CD4-positive, alpha-beta T cell treated with Interleukin-1 beta for 1 hour (primary cell): Measurements from ENCODE around the gene ELFN1.
"Not testable (repeated sequence)": the region's sequence is repeated elsewhere in the genome, so short reads cannot be mapped to it uniquely, and the experiment has no call there.

Experiments used
- DNase-seq, 2 donors: peaks; one replicate each; pipeline ENCODE4 v3.0.0-alpha.2; 2020 to 2022

Gene ELFN1

DNA sequence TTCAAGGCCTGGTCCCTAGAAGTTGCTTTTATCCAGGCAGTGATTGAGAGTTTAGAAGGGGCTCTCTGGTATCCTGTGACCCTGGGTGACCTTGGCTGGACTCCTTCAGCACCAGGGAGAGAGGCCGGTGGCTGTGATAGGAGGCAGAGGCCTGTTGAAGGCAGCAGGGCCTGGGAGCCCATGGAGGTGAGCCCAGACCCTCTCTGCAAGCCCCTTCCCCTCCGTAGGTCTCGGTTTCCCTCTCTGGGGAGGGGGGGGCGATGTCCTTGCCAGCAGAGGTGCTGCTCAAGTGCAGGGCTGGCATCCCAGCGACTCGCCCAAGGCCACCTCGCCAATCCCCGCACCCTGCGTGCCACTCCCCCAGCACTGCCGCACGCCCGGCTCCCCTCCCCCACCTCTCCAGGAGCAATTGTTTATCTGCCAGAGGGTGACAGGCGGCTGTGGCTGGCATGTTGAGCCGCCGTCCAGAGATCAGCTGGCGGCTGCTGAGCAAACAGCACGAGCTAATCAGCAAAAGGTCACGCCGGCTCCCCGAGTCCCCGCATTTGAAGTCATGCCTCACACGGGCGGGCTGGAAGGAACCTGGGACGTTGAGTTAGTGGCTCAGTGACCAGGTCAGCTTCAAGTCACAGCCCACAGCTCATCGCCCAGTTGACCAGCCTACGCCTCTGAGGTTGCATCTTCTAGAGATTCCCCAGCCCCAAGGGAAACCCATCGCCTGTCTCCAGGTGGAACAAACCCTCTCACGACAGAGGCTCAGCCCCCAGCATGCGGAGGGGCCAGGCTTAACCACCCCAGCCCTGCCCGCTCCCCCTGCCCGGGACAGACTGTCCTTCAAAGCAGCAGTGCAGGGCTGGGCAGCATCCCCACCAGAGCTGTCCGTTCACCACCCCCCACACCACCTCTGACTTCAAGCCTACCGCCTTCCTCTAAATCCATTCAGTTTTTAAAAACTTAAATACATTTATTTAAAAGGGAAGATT is 43.7 kb downstream of the ELFN1 start:
- no peak for DNase-seq

DNA sequence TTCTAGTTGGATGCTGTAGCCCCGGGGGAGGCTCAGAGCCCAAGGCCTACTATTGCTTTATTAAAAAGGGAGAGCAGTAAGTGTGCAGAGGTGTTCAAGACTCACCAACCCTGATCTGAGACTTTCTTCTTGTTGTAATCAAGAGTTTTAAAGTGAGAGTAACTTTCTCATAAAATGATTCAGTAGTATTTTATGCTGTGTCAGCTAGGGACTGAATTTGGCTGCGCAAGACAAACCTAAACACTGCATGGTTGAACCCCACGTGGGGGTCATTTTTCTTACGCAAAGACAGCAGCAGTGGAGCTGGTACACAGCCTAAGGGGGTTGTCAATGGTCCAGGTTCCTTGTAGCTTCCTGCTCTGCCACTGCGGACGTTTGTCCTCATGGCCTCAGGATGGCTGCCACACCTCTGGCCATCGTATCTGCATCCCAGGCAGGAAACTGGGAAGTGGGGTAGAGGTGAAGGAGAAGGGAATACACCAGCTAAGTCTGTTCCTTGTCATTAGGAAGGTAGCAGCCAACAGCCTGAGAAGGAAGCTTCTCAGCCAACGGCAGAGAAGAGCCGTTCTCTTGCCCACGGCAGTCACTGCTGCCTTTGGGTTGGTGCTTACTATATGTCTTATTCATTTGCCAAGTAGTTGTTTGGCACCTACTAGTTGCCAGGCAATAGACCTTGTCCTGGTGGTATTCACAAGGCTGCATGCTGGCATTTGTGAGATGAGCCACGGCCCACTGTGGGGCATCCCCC is 44.7 kb downstream of the ELFN1 start:
- no peak for DNase-seq

DNA sequence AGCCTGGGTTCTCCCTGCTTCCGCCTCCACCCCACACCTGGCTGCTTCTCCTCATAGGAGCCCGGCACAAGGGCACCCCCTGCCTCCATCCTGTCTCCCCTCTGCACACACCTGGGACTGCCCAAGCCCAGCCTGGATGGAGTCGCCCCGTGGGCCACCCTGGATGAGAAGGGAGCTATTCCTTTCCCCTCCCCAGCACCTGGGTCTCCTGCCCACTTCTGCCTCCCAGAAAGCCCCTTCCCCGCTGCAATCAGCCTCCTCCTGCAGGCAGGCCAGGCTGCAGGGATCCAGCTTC is 45.2 kb downstream of the ELFN1 start:
- DNase-seq: no peak

GRCh38 chr7:1715671-1716074 is 45.6 kb downstream of the ELFN1 start:
- DNase-seq: no peak

- no peak for DNase-seq
These were observed 46.4 kb downstream of the ELFN1 start for GRCh38 chr7:1716263-1717094.

GRCh38 chr7:1717095-1717483 is 47.0 kb downstream of the ELFN1 start:
- DNase-seq: no peak

DNA sequence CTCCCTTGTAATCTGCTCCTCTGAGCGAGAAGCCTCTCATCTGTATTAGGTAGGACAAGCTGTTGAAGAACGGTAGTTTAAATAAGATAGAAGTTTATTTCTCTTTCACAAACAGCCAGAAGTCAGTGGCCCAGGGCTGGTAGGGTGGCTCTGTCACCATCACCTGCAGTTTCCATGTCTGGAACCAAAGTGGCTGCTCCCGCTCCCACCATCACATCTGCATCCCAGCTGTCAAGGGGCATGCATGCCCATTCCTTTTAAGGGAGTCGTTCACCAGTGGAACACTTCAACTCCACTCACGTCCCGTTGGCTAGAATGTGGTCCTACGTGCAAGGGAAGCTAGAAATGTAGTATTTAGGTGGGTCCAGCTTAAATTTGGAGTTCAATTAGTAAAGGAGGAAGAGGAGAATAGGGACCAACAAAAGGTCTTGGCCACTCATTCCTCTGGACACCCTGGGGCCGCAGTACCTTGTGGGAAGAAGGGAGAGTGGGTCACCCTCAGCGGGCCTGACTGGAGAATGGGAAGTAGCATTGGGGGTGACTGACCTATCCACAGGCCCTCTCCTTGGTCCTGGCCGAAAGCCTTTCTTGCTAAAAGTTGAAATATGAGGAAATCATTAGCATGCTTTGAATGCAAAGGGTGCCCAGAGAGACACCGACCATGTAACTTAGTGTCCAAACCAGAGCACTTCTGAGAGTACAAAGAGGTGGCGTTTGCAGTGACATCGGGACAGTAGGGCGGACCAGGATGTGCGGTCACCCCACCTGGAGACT is 48.0 kb downstream of the ELFN1 start:
- DNase-seq: no peak

- DNase-seq: not testable (repeated sequence)
These were observed 48.8 kb downstream of the ELFN1 start for GRCh38 chr7:1718850-1719249.

GRCh38 chr7:1719256-1719655 is 49.2 kb downstream of the ELFN1 start:
- not testable (repeated sequence) for DNase-seq

GRCh38 chr7:1719913-1720312 is 49.8 kb downstream of the ELFN1 start:
- DNase-seq: no peak

DNA sequence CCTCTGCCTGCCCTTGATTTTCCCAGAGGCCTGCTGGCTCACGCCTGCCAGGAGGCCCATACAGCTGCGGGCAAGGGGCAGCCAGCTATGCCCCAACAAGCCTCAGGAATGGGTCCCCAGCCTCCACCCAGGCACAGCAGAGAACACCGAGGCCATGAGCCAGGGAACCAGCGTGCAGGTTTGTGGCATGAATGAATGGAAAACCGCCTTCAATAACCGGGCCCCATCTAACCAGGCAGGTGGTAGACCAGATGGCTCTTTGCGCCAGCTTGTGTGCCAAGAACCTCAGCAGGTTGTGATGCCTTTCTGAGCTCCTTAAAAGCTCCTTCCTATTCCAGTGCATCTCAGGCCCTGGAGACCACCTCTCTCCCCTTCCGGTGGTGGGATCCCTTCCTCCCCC is 50.2 kb downstream of the ELFN1 start:
- DNase-seq: no peak

GRCh38 chr7:1721047-1721690 is 51.1 kb downstream of the ELFN1 start:
- no peak for DNase-seq

DNA sequence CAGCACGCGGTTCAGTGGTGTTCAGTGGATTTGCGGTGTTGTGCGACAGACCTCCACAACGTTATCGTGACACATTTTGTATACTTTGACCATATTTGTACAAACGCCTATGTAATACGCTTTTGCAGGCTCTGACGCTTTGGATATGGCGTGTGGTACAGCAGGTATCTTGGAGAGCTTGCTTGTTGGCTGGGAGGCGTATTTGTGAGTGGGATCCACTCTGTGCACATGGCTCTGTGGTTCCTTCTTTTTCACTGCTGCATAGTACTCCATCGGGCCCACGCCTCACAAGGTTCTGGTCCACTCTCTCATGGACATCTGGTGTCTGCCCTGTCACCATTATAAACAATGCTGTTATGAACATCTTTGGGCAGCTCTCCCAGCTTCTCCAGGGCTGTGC is 53.2 kb downstream of the ELFN1 start:
- DNase-seq: no peak

GRCh38 chr7:1724118-1724910 is 54.2 kb downstream of the ELFN1 start:
- no peak for DNase-seq

DNA sequence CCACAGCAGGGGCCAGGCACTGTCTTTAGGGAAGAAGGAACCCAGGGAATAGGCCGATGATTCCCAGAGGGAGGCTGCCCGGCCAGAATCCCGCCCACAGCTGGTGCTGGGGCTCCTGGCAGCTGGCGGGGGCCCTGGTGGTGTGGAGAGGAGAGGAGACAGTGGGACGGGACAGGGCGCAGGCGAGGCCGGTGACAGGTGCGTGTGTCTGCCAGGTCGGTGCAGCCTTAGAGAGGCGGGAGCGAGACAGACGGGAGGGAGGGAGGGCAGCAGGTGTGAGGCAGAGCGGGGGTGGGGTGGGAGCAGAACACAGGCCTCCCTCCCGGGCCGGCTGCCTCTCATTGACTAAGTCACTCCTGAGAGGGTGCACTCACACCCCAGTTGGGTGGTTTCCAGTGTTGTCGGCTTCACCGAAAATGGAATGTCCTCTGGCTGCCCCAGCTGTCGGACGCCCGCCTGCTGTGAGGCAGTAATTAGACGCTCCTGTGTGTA is 55.2 kb downstream of the ELFN1 start:
- no peak for DNase-seq

DNA sequence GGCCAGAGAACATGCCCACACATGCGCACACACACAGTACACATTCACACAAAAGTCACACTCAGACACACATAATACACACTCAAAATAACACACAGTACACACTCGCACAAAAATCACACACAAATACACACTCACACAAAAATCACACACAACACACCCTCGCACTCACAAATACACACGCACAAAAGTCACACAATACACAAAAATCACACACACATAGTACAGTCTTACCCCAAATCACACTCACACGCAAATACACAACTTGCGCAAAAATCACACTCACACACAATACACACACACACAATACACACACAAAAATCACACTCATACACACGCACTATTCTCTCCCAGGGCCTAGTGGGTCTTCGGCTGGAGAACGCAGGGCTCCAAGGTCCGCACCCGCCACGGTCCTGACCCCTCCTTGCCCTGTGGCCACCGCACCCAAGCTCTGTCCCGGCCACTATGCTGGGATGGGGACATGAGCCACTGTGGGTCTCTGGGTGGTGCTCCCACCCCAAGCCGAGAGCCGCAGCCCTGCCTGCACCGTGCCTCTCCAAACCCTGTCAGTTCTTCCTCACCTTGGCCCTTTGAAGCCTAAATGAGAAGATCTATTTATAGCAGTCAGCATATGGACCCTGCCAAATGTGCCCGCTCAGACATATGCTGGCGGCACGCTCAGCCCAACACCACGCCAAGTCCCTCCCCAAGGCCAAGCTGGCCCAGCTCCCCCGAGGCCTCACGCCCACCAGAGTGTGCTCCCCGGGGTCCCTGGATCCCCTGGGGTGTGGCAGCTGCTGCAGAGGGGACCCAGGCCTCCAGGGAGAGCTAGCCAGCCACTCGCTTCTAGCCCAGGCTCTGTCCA is 55.9 kb downstream of the ELFN1 start:
- DNase-seq: no peak

- DNase-seq: no peak
These were observed 57.0 kb downstream of the ELFN1 start for GRCh38 chr7:1727079-1727478.

GRCh38 chr7:1727812-1728570 is 57.9 kb downstream of the ELFN1 start:
- DNase-seq: no peak

DNA sequence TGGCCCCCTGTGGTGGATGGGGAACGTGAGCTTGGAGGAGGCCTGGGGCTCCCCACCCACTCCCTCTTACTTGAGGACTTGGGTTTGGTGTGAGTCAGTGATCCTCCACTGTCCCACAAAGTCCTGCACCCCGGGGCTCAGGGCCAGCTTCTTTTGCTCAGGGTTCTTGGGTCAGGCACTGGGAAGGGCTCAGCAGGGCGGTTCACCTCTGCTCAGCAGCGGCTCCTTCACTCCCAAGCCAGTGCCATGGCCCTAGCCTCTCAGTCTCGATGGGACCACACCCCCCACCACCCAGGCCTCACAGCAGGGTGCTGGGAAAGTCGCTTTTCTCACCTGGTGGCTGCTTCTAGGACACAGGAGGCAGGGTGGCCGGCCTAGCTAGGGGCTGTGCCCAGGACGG is 59.1 kb downstream of the ELFN1 start:
- DNase-seq: no peak
